Measurements from ENCODE around the gene UBAC2. TPM values are rescaled to one million over a fixed set of nuclear protein-coding genes. Genes with fewer than 3 reads are reported as not detected.

The UBAC2 gene
- total RNA-seq, 1 experiment from 2014 or later: 45.8 TPM

- TF ChIP-seq EZH2 (IDR thresholded peaks at IDR 0.05; ENCODE audit: borderline replicate concordance, low read depth, low read length, poor library complexity, severe bottlenecking): no peak
- TF ChIP-seq CTCF (conservative IDR thresholded peaks at IDR 0.05; ENCODE audit: low read depth, low read length): no peak
- no peak for DNase-seq (ENCODE audit: low spot score)
- no peaks in the 10 kb centered on the region for H3K27me3 ChIP-seq (replicated peaks; ENCODE audit: insufficient read depth, low read depth, low read length, poor library complexity)
- no TSS peak for BruUV-seq (replicated peaks)
- CTCF ChIA-PET: no interaction called here
- H3K9me3 ChIP-seq (ENCODE audit: low read depth, low read length, poor library complexity, severe bottlenecking): no peaks in the 10 kb centered on the region
- H3K36me3 ChIP-seq (ENCODE audit: insufficient read depth, low read length, poor library complexity, severe bottlenecking): no peaks in the 10 kb centered on the region
- H3K4me1 ChIP-seq (ENCODE audit: insufficient read depth, low read length, poor library complexity, severe bottlenecking): no peaks in the 10 kb centered on the region
- H3K27ac ChIP-seq (ENCODE audit: low read depth, low read length, poor library complexity, severe bottlenecking): no peak overlapping the region
- H3K4me3 ChIP-seq (ENCODE audit: low read depth, low read length, poor library complexity, severe bottlenecking): no peak overlapping the region
- POLR2A ChIA-PET (ENCODE audit: low non-redundant PET): no interaction called here
- intact Hi-C loops (cut with micrococcal nuclease; ENCODE audit: unreplicated experiment): no loop called here
Observed at GRCh38 chr13:99205621-99206220, 5.1 kb downstream of the UBAC2 start.

GRCh38 chr13:99206226-99206625, 5.6 kb downstream of the UBAC2 start:
- no peak overlapping the region for H3K27ac ChIP-seq (ENCODE audit: low read depth, low read length, poor library complexity, severe bottlenecking)
- ChIA-PET CTCF (no interaction called here), POLR2A (ENCODE audit: low non-redundant PET) (no interaction called here)
- TF ChIP-seq EZH2 (IDR thresholded peaks at IDR 0.05; ENCODE audit: borderline replicate concordance, low read depth, low read length, poor library complexity, severe bottlenecking) (no peak), CTCF (conservative IDR thresholded peaks at IDR 0.05; ENCODE audit: low read depth, low read length) (no peak)
- intact Hi-C loops (cut with micrococcal nuclease; ENCODE audit: unreplicated experiment): no loop called here
- no peak for DNase-seq (ENCODE audit: low spot score)
- no peak overlapping the region for H3K4me3 ChIP-seq (ENCODE audit: low read depth, low read length, poor library complexity, severe bottlenecking)
- BruUV-seq (replicated peaks): no TSS peak
- no peaks in the 10 kb centered on the region for H3K36me3 ChIP-seq (ENCODE audit: insufficient read depth, low read length, poor library complexity, severe bottlenecking)
- no peaks in the 10 kb centered on the region for H3K9me3 ChIP-seq (ENCODE audit: low read depth, low read length, poor library complexity, severe bottlenecking)
- no peaks in the 10 kb centered on the region for H3K27me3 ChIP-seq (replicated peaks; ENCODE audit: insufficient read depth, low read depth, low read length, poor library complexity)
- H3K4me1 ChIP-seq (ENCODE audit: insufficient read depth, low read length, poor library complexity, severe bottlenecking): no peaks in the 10 kb centered on the region

DNA sequence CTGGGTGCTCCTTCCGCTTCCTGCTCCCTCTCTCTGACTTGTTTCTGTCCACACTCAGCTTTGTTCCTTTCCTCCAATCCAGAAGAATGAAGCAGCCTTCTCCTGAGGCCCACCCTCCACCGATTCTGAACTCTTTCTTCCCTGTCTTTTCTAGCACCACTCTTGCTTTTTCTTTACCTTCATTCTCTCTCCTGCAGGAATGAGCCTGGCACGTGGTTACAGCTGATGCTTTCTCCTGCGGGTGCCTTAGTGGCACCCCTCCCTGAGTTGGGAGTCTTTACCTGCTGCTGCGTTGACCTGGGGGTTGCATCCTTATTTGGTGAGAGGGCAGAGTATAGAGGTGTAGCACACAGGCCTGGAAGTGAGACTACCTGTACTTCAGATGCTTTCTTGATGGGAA, 6.2 kb downstream of the UBAC2 start:
- CTCF ChIA-PET: no interaction called here

More for the DNA sequence above, 6.2 kb downstream of the UBAC2 start:
- Histone ChIP-seq H3K27ac (ENCODE audit: low read depth, low read length, poor library complexity, severe bottlenecking) (no peak overlapping the region), H3K4me3 (ENCODE audit: low read depth, low read length, poor library complexity, severe bottlenecking) (no peak overlapping the region), H3K9me3 (ENCODE audit: low read depth, low read length, poor library complexity, severe bottlenecking) (no peaks in the 10 kb centered on the region), H3K36me3 (ENCODE audit: insufficient read depth, low read length, poor library complexity, severe bottlenecking) (no peaks in the 10 kb centered on the region), H3K27me3 (replicated peaks; ENCODE audit: insufficient read depth, low read depth, low read length, poor library complexity) (no peaks in the 10 kb centered on the region), H3K4me1 (ENCODE audit: insufficient read depth, low read length, poor library complexity, severe bottlenecking) (no peaks in the 10 kb centered on the region)
- BruUV-seq (replicated peaks): no TSS peak
- no peak for DNase-seq (ENCODE audit: low spot score)
- intact Hi-C loops (cut with micrococcal nuclease; ENCODE audit: unreplicated experiment): no loop called here
- POLR2A ChIA-PET (ENCODE audit: low non-redundant PET): no interaction called here
- TF ChIP-seq EZH2 (IDR thresholded peaks at IDR 0.05; ENCODE audit: borderline replicate concordance, low read depth, low read length, poor library complexity, severe bottlenecking) (no peak), CTCF (conservative IDR thresholded peaks at IDR 0.05; ENCODE audit: low read depth, low read length) (no peak)
